NCI-H1417 treated with DMSO at 0.1 percent for 48 hours (cell line): ENCODE results near the gene SRD5A1.
"Not testable (repeated sequence)": the region's sequence is repeated elsewhere in the genome, so short reads cannot be mapped to it uniquely, and the experiment has no call there.

ENCODE experiments used
- DNase-seq: peaks from one replicate; lab custom pipeline; 2025; lab: John Stamatoyannopoulos, UW

The SRD5A1 gene

DNA sequence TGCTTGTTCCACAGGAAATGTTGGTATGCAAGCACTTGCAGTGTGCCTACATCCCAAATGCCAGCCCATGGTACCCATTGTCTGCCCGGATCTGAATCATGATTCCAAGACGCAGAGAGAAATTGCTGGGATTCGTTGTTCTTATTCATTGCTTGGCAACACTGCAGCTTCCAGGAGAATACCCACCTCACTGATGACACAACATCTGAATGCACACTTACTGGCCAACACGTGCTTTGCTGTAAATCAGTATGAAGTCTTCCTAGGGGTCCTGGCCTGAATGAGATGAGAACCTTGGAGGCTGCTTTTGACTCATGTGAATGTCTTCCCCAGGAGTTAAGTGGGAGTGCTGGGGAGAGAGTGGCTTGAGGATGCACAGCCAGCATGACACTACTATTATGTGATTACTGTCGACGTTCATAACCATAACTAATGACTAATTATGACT, 11.6 kb downstream of the SRD5A1 start:
- DNase-seq = no peak

DNA sequence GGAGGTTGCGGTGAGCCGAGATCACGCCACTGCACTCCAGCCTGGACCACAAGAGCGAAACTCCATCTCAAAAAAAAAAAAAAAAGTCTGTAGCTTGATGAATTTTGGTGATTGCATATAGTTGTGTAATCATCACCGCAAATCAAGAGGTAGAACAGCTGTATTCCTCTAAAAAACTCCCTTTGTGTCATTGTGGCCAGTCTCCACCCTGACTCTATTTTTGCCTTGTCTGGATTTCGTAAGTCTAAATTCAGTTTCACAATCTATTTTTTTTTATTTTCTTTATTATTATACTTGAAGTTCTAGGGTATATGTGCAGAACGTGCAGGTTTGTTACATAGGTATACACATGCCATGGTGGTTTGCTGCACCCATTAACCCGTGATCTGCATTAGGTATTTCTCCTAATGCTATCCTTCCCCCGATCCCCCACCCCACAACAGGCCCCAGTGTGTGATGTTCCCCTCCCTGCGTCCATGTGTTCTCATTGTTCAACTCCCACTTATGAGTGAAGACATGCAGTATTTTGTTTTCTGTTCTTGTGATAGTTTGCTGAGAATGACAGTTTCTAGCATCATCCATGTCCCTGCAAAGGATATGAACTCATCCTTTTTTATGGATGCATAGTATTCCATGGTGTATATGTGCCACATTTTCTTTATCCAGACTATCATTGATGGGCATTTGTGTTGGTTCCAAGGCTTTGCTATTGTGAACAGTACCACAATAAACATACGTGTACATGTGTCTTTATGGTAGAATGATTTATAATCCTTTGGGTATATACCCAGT, 12.5 kb downstream of the SRD5A1 start:
- DNase-seq = not testable (repeated sequence)

- DNase-seq = no peak
Measured at GRCh38 chr5:6649186-6649585, 15.9 kb downstream of the SRD5A1 start.

DNA sequence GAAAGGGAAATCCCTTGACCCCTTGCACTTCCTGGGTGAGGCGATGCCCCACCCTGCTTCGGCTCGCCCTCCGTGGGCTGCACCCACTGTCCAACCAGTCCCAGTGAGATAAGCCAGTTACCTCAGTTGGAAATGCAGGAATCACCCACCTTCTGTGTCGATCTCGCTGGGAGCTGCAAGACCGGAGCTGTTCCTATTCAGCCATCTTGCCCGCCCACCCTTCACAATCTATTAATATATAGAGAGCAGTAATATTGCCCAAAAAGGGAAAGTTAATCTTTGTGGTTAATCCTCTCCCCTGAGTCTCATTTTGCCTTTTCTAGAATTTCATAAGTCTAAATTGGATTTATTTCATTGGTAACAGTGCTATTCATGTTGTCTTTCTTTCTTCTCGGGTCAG, 16.4 kb downstream of the SRD5A1 start:
- no peak for DNase-seq

- peak; percentile 55 for DNase-seq
Measured at GRCh38 chr5:6652025-6652424, 18.8 kb downstream of the SRD5A1 start.

DNA sequence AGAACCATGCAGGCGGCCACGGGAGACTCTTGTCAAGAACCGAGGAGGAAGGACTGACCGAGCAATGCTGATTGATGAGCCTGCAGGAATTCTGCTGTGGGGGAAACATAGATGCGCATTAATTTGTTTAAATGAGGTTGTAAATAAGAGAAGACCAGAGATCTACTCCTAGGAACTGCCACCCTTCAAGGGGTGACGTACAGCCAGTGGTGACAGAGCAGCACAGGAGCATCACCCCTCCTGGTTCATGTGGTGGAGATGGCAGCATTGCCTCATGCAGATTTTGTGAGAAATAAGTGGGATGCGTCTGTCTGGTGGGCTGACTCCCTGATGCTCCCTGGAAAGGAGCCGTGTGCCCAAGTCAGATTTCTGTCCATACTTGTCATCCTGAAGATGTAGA, 22.2 kb downstream of the SRD5A1 start:
- no peak for DNase-seq

GRCh38 chr5:6656680-6657079, 23.4 kb downstream of the SRD5A1 start:
- no peak for DNase-seq

- DNase-seq = no peak
Measured at GRCh38 chr5:6659941-6660684, 26.9 kb downstream of the SRD5A1 start.

GRCh38 chr5:6660688-6661087, 27.4 kb downstream of the SRD5A1 start:
- DNase-seq = no peak

GRCh38 chr5:6666762-6667161, 33.5 kb downstream of the SRD5A1 start:
- DNase-seq = no peak

GRCh38 chr5:6667648-6668047, 34.4 kb downstream of the SRD5A1 start:
- DNase-seq = no peak

DNA sequence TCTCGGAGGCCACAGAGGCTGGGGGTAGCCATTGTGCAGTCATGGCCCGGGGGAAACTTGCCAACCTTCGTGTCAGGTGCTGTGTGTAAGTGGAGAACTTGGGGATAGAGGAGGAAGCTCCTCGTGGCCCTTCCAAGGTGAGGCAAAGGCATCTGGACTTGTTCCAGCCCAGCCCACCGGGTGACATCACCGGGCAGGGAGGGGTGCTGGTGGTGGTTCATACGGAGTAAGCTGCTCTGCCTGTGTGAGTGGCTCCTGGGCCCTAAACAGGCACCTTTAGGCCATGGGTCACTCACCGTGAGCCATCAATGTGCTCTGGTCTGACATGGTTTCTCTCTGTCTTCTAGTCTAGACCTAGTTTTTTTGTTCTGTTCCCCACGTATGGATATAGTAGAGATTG, 35.5 kb downstream of the SRD5A1 start:
- not testable (repeated sequence) for DNase-seq

DNA sequence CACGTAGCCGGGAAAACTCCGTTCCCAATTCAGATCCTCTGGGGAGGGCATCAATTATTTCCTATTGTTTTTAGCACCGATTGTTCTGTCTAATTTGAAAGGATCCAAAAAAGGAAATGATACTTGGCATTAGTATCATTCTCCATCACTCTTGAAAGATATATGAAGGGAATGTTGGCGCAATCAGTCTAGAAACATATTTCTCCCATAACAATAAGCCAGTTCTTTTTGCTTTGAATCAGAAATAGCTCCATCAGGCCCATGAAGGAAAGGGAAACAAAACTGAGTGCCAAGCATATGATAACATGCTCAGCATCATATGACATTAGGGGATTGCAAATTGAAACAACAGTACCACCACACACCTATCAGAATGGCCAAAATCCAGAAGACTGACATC, 39.8 kb downstream of the SRD5A1 start:
- DNase-seq = no peak

- no peak for DNase-seq
Measured at GRCh38 chr5:6673963-6674362, 40.7 kb downstream of the SRD5A1 start.

DNA sequence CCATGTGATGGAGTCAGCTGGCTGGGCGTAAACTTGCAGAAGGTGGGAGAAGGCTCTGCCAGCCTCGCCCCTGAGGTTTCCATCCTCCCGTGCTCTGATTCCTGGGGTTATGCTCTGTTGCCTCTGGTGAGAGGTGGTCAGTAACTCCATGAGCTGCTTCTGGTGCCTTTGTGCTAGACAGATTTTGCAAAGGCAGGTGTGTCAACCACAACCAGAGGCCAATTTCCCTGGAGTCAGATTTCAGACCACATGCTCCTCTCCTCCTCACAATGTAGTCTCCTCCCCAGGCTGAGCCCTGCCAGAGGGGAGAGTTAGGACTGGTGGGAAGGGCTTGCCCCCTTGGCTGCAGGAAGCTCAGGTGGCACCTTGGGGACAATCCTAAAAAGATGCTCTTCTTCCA, 41.2 kb downstream of the SRD5A1 start:
- no peak for DNase-seq

GRCh38 chr5:6674886-6675285, 41.6 kb downstream of the SRD5A1 start:
- no peak for DNase-seq

- DNase-seq = no peak
Measured at GRCh38 chr5:6675784-6676491, 42.7 kb downstream of the SRD5A1 start.

DNA sequence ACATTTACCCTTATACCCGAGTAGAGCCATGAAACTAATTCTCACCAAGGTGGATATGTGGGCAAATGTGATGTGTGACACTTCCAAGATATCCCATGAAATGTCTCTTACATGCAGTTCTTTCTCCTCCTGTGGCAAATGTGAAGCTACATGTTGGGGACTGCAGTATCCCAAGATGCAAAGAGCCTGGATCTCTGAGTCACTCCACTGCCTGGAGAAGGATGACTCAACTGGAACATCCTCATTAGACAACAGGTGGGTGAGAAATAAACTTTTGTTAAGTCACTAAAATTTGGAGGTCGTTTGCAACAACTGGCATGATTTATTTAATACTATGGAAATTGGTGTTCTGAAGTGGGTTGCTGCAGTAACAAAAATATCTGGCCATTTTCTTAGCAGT, 43.5 kb downstream of the SRD5A1 start:
- DNase-seq = no peak

GRCh38 chr5:6678385-6678784, 45.1 kb downstream of the SRD5A1 start:
- no peak for DNase-seq

- no peak for DNase-seq
Measured at GRCh38 chr5:6680922-6681321, 47.7 kb downstream of the SRD5A1 start.

DNA sequence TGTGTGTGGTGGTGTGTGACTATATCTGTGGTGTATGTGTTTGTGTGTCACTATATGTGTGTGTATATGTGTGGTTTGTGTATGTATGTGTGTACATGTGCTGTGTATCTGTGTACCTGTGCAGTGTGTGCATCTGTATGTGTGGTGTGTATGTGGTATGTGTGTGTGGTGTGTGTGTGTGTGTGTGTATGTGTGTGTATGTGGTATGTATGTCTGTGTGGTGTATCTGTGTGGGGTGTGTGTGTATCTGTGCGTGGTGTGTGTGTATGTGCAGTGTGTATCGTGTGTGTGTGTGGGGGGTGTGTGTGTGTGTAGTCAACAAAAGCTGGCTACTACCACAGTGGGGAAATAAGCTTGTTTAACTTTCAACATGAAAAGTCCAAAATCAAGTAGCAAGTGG, 48.4 kb downstream of the SRD5A1 start:
- DNase-seq = no peak

DNA sequence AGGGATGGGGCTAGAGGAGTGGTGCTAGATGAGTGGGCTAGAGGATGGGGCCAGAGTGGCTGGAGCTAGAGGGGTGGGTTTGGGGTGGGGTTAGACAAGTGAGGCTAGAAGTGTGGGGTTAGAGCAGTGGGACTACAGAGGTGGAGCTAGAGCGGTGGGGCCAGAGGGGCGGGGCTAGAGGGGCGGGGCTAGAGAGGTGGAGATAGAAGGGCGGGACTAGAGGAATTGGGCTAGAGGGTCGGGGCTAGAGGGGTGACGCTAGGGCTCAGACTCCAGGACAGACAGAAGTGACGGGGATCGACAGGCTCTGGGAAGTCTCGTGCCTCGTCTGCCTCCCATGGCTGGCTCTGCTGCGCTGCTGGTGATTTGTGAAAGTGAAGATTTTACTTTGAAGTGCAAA, 49.0 kb downstream of the SRD5A1 start:
- DNase-seq = no peak

DNA sequence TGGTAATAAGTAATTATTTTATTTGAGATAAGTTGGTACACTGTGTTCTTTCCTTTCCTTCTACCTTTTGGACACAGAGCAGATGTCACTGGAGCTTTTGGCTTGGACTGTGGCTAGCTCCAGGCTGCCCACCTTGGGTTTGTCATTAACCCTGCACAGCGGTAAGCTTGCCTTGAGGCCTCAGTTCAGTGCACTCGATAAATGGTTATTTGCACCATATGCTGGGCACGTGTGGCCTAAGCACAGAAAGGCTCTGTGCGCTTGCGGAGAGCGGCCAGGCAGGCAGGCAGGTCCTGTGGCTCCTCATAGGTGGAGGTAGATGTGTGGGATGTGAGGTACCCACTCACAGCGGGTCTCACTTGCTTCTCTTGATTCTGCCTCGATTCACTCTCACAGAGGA, 50.0 kb downstream of the SRD5A1 start:
- DNase-seq = no peak
